ENCODE measurements around the gene MYCN. TPM values are rescaled to one million over a fixed set of nuclear protein-coding genes. Genes with fewer than 3 reads are reported as not detected.

The MYCN gene
- polyA plus RNA-seq, 1 donor (not counting 4 experiments of a cell fraction or from before 2014, with no cell fraction given), result not detected

- TF ChIP-seq, protein P1, sequence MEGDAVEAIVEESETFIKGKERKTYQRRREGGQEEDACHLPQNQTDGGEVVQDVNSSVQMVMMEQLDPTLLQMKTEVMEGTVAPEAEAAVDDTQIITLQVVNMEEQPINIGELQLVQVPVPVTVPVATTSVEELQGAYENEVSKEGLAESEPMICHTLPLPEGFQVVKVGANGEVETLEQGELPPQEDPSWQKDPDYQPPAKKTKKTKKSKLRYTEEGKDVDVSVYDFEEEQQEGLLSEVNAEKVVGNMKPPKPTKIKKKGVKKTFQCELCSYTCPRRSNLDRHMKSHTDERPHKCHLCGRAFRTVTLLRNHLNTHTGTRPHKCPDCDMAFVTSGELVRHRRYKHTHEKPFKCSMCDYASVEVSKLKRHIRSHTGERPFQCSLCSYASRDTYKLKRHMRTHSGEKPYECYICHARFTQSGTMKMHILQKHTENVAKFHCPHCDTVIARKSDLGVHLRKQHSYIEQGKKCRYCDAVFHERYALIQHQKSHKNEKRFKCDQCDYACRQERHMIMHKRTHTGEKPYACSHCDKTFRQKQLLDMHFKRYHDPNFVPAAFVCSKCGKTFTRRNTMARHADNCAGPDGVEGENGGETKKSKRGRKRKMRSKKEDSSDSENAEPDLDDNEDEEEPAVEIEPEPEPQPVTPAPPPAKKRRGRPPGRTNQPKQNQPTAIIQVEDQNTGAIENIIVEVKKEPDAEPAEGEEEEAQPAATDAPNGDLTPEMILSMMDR (optimal IDR thresholded peaks at IDR 0.05 in 1 of 3, IDR thresholded peaks at IDR 0.05 in 1 of 3, conservative IDR thresholded peaks at IDR 0.05 in 1 of 3; ENCODE audit: extremely low read depth in 1 of 3, insufficient read depth in 2 of 3, low read length in 3 of 3), result no peak
- no peak for TF ChIP-seq EZH2 (IDR thresholded peaks at IDR 0.05; ENCODE audit: low read length)
- DNase-seq (ENCODE audit: low read depth, low spot score), result no peak
- dilution Hi-C loops (cut with MboI; ENCODE audit: extremely low pct_ligation_motif_present, low sequenced_read_pairs), result loop anchor here (25.0 kb wide), 1 partner anchor 571 kb away; no protein-coding TSS in a partner anchor
- Histone ChIP-seq H3K27ac (ENCODE audit: control insufficient read depth, insufficient read depth, low read length) (no peak overlapping the region), H2AFZ (ENCODE audit: control insufficient read depth, low read length) (no peak overlapping the region), H3K9me1 (ENCODE audit: control insufficient read depth, extremely low read depth, insufficient read depth, low read length) (no peaks in the 10 kb centered on the region), H3K27me3 (ENCODE audit: control insufficient read depth, extremely low read depth, insufficient read depth, low read length) (peaks cover 44% of the 10 kb centered on the region), H3K9ac (ENCODE audit: control insufficient read depth, extremely low read depth, insufficient read depth, low read length) (no peak overlapping the region), H4K20me1 (ENCODE audit: control insufficient read depth, extremely low read depth, insufficient read depth, low read length) (no peaks in the 10 kb centered on the region), H3K36me3 (ENCODE audit: control insufficient read depth in 2 of 2, extremely low read depth in 1 of 2, insufficient read depth in 2 of 2, low read length in 2 of 2) (no peaks in the 10 kb centered on the region), H3K79me2 (ENCODE audit: control insufficient read depth, insufficient read depth, low read length) (no peaks in the 10 kb centered on the region), H3K4me2 (ENCODE audit: control insufficient read depth, extremely low read depth, insufficient read depth, low read depth, low read length) (no peak overlapping the region), H3K9me3 (ENCODE audit: control insufficient read depth, low read depth, low read length) (no peaks in the 10 kb centered on the region), H3K4me1 (ENCODE audit: control insufficient read depth, extremely low read depth, insufficient read depth, low read length) (peaks cover 2% of the 10 kb centered on the region), H3K4me3 (ENCODE audit: control insufficient read depth in 2 of 3, extremely low read depth in 1 of 3, insufficient read depth in 2 of 3, low read depth in 1 of 3, low read length in 3 of 3) (no peak overlapping the region)
- FAIRE-seq, result no peak
Observed at GRCh38 chr2:15941481-15941850, 1.1 kb downstream of the MYCN start.

- H3K9ac ChIP-seq (ENCODE audit: control insufficient read depth, extremely low read depth, insufficient read depth, low read length), result no peak overlapping the region
- H4K20me1 ChIP-seq (ENCODE audit: control insufficient read depth, extremely low read depth, insufficient read depth, low read length), result no peaks in the 10 kb centered on the region
- H2AFZ ChIP-seq (ENCODE audit: control insufficient read depth, low read length), result peak overlapping the region; percentile 6
- no peaks in the 10 kb centered on the region for H3K9me3 ChIP-seq (ENCODE audit: control insufficient read depth, low read depth, low read length)
- TF ChIP-seq, protein P1 (optimal IDR thresholded peaks at IDR 0.05 in 1 of 3, IDR thresholded peaks at IDR 0.05 in 1 of 3, conservative IDR thresholded peaks at IDR 0.05 in 1 of 3; ENCODE audit: extremely low read depth in 1 of 3, insufficient read depth in 2 of 3, low read length in 3 of 3), result no peak
- peak; percentile 98 for TF ChIP-seq EZH2 (IDR thresholded peaks at IDR 0.05; ENCODE audit: low read length)
- FAIRE-seq (no peak), DNase-seq (ENCODE audit: low read depth, low spot score) (no peak)
- peak overlapping the region in 1 of 3 experiments; percentile 13 for H3K4me3 ChIP-seq (ENCODE audit: control insufficient read depth in 2 of 3, extremely low read depth in 1 of 3, insufficient read depth in 2 of 3, low read depth in 1 of 3, low read length in 3 of 3)
- H3K27ac ChIP-seq (ENCODE audit: control insufficient read depth, insufficient read depth, low read length), result no peak overlapping the region
- H3K4me1 ChIP-seq (ENCODE audit: control insufficient read depth, extremely low read depth, insufficient read depth, low read length), result peaks cover 2% of the 10 kb centered on the region
- H3K36me3 ChIP-seq (ENCODE audit: control insufficient read depth in 2 of 2, extremely low read depth in 1 of 2, insufficient read depth in 2 of 2, low read length in 2 of 2), result no peaks in the 10 kb centered on the region
- no peaks in the 10 kb centered on the region for H3K79me2 ChIP-seq (ENCODE audit: control insufficient read depth, insufficient read depth, low read length)
- H3K27me3 ChIP-seq (ENCODE audit: control insufficient read depth, extremely low read depth, insufficient read depth, low read length), result peaks cover 44% of the 10 kb centered on the region
- peak overlapping the region; percentile 16 for H3K4me2 ChIP-seq (ENCODE audit: control insufficient read depth, extremely low read depth, insufficient read depth, low read depth, low read length)
- no peaks in the 10 kb centered on the region for H3K9me1 ChIP-seq (ENCODE audit: control insufficient read depth, extremely low read depth, insufficient read depth, low read length)
- dilution Hi-C loops (cut with MboI; ENCODE audit: extremely low pct_ligation_motif_present, low sequenced_read_pairs), result loop anchor here (25.0 kb wide), 1 partner anchor 570 kb away; no protein-coding TSS in a partner anchor
Observed at GRCh38 chr2:15941871-15942710, 1.7 kb downstream of the MYCN start.

All from keratinocyte (primary cell).